Right ventricle myocardium inferior (tissue), 1 donor: ENCODE measurements around the gene PIM3. TPM values are rescaled to one million over a fixed set of nuclear protein-coding genes. Genes with fewer than 3 reads are reported as not detected.

Experiments used
- ATAC-seq: fragments of 200-7000 bp; cut with Tn5 transposase; one replicate; pipeline ENCODE4 v1.9.1; 2020; ENCODE audit warnings: mild to moderate bottlenecking, moderate library complexity
- DNase-seq: peaks from one replicate; pipeline ENCODE4 v3.0.0; 2021; ENCODE audit errors: missing footprints
- intact Hi-C: fragments of 100-400 bp; cut with DNase I; formaldehyde crosslinking; loops from one replicate; pipeline ENCODE4 v1.11.0; 2022
- microRNA-seq: library from miRNA; unstranded; fragments of <30 nt; microRNA quantifications from one replicate; pipeline ENCODE4 v1.2.0, GENCODE V29; 2020
- total RNA-seq: library from RNA; stranded (reverse); fragmentation: NEBNext Ultra II Directional; extraction: Animal tissue kit (Norgen Biotek cat#: 25700); gene quantifications from one replicate; pipeline ENCODE4 v1.2.1, GENCODE V29; 2021
- donor health status: DM: no; HTN: yes; CAD: no; lungs with severe emphysema.

The PIM3 gene
- total RNA-seq, 1 donor from 2014 or later: 56.9 TPM

DNA sequence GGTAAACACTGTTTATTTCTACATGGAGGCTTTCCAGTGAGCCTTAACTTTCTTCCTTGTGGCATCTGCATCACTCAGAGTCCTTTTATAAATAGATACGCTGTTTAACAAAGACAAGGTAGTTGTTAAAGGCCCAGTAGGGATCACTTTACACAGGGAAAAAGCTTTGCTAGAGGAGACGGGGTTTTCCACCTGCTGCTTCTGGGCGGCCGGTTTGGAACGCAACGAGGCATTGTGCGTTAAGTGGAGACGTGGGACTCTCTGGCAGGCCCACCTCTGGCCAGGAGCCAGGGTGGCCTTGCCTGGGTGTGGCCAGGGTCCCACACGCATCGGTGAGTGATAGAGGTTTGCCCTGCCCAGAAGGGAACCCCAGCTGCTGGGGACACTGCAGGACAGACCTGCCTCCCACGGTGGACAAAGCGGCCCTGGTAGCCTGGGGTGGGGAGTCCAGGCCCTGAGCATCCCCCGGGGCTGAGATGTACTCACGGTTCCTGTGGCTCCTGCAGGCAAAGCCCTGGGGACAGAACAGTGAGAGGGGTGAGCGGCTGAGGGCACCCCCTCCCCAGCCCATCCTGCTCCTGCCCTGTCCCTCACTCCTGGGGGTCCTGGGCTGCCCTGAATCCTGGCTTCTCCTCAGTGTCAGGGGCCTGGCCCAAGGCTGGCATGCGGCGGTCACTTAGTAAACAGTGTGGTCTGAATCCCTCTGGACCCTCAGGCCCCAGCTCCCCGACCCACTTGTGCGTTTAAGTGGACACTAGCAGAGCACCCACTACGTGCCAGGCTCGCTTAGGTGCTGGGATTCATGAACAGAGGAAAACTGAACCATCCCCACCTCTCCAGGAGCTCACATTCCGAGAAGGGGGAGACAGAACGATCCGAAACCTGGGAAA, 47.8 kb downstream of the PIM3 start:
- ATAC-seq (no peak), DNase-seq (no peak)
- intact Hi-C loops: no loop called here

DNA sequence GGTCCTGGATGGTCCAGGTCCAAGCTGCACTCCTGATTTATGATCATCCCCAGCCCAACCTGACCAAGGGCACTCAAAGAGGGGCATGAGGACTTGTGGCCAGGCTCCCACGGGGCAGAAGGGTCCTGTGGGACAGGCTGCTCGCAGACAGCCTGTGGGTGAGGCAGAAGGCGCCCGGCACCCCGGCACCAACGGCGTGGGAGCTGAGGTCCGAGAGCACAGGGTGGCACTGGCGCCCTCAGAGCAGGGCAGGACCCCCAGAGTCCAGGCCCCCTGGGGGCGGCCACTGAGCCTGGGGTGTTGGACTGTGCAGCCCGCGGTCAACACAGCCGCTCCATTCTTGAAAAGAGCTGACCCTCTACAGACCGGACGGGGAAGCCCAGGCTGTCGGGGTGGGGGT, 48.7 kb downstream of the PIM3 start:
- no peak for DNase-seq
- no peak for ATAC-seq
- intact Hi-C loops: no loop called here

DNA sequence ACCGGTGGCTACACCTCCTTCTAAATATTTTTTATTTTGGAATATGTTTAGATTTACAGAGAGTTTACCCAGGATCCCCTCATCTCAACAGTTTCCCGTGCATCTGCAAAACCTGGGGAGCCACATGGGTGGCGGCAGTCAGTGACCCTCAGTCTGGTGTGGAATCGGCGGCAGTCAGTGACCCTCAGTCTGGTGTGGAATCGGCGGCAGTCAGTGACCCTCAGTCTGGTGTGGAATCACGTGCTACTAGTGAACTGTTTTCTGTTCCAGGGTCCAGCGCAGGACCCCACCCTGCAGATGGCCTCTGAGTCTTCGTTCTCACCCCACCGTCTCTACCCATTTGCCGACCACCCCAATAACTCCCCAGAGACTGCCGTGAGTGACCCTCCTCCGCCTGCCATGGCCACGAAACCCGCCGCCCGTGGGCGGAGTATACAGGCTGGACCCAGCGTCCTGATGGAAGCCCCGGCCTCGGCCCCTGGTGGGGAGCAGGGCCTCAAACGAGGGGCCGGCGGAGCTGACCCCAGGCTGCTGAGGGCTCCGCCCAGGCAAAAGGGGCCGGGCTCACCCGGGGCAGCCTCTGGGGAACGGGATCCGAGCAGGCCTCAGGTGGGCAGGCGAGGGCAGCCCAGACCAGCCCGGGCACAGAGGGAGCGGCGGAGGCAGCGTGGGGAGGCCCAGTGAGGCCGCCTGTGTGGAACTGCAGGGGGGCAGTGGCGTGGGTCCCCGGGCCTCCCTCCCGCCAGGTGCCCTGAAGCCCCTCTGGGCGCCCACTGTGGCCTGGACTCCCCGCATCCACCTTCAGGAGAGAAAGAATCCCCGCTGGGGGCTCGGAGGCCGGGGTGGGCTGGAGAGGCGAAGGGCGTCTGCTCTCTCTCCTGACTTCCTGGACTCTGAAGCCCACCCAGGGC, 49.4 kb downstream of the PIM3 start:
- ATAC-seq: no peak
- intact Hi-C loops: no loop called here
- no peak for DNase-seq

DNA sequence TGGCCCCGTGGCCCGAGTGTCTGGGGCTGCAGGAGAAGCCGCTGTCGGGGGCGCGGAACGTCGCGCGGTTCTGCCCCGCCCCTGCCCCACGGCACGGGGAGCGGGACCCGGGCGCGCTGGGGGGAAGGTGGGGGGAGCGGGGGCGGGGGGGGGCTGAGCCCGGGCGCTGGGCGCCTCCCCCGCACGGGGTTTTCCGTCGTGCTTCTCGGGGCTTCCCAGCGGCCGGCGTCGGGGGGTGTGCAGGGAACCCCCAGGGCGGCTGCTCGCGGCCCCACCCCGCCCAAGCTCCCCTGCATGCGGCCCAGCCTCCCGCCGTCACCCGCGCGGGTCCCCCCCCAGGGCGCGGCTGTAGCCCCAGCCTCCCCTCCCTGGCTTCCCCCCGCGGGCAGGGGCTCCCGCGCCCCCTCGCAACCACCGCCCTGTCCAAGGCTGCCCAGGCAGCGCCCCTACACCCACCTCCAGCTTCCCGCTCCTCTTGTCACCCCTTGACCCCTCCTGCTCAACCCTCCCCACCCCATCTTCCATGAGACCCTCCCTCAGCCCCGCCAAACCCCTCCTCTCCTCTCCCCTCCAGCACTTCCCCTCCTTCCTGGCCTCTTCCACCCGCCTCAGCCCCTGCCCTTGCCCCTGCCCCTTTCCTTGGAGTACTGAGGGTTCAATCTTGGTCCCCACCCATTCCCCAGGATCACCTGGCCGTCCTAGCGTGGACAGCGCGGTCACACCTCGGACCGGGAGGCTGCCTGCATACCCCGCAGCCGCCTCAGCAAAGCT, 50.3 kb downstream of the PIM3 start:
- intact Hi-C loops: no loop called here
- ATAC-seq: no peak
- DNase-seq: no peak

DNA sequence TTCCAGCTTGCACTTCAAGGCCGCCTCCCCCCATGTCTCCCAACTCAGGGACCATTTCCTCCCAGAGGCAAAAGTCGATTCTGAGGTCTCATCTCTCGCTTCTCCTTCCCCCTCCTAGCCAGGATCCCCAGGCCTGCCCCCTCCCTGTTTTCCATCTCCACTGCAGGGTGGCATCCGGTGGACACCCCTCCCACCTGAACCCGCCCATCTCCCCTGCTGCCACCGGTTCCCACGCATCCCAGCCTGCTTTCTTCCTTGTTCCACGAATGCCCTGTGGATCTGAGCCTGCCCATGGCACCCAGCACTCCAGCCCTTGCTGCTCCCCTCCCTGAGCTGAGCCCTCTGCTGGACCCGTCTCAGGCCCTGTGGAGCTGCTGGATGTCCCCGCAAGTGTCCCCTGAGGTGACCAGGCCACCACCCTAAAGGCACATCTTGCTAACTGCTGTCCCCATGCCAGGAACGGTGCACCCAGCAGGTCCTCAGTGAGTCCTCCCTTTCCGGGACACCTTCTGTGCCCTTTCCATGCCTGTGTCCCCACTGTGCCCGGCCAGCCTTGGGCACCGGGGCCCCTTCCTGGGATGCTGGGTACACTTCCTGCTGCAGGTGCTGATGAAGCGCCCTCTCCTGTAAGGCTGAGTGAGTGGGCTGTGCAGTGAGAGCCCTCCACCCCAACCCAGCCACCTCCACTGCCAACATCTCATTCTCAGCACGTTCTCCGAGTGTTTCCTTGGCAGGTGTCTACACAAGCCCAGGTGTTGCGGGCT, 51.1 kb downstream of the PIM3 start:
- ATAC-seq: no peak
- DNase-seq: no peak
- intact Hi-C loops: no loop called here

DNA sequence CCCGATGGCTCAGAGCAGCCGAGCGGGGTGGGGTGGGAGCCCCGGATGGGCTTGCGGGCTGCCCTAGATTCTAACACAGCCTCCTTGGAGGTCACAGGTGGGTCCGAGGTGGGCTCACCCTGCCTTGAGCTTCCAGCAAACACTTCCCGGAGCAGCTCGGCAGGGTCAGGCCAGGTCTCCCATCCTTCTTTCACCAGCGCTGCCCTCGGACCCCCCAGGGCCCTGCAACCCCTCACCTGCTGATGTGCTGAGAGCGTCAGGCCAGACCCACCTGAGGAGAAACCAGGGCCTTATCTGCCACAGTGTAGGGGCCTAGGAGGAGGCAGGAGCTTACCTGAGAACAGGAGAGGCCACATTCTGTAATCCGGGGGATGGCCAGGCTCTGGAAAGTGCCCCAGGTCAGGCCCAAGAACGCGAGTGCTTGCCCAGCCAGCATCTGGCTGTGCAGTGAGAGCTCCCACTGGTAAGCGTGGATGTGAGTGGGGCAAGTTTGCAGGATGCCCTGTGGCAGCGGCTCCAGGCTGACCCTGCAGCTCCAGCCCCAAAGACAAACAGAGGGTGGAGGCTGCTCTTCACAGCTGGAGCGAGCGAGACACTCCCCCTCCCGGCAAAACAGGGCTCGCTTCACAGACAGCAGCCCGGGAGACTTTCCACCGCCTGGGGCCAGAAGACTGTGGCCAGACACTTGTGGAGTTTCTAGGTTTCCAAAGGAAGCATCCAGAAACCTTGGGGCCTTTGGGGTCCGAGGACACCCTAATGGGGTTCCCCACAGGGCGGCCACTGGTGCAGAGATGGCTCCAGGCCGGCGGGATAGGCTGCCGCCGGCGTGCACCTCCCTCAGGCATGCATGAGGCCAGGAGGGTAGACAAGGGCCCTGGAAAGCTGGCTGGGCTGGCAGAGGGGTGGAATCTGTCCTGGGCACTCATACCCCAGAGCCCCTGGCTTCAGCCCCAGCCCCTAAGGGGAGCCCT, 51.9 kb downstream of the PIM3 start, which contains the start of gene IL17REL:
Gene IL17REL, minus strand, starts transcription at position 555 of the 971 bp plus-strand sequence. Its CDS starts 119 bp downstream, at position 436.
- no peak for ATAC-seq
- DNase-seq: no peak

More for the DNA sequence above, 51.9 kb downstream of the PIM3 start, which contains the start of gene IL17REL:
- intact Hi-C loops: no loop called here

Small RNA genes within 50 kb of the gene (microRNA-seq; reads per million reads assigned to microRNA genes)
- not detected for gene MIR6821

Other genes with a start within 250 kb of the PIM3 start
- gene BRD1, start 132.9 kb upstream of the PIM3 start, total RNA-seq: 17.5 TPM
- gene ZBED4, start 106.9 kb upstream of the PIM3 start, total RNA-seq: 4.8 TPM
- gene ALG12, start 42.3 kb upstream of the PIM3 start, total RNA-seq: 16.4 TPM
- 30.6 TPM for gene CRELD2, start 42.1 kb upstream of the PIM3 start, total RNA-seq
- gene IL17REL, start 52.0 kb downstream of the PIM3 start, total RNA-seq: not detected
- not detected for gene TTLL8, start 97.5 kb downstream of the PIM3 start, total RNA-seq
- 0.05 TPM for gene MLC1, start 124.7 kb downstream of the PIM3 start, total RNA-seq
- gene MOV10L1, start 129.2 kb downstream of the PIM3 start, total RNA-seq: not detected
- gene PANX2, start 210.0 kb downstream of the PIM3 start, total RNA-seq: 0.43 TPM
- gene TRABD, start 225.1 kb downstream of the PIM3 start, total RNA-seq: 22.3 TPM
- 15.5 TPM for gene SELENOO, start 240.2 kb downstream of the PIM3 start, total RNA-seq